T follicular helper cell (primary cell): ENCODE results near the gene CKB.
A peak's percentile ranks its signal among the peaks of the same experiment; 100 is the strongest.
"Not testable (repeated sequence)": the region's sequence is repeated elsewhere in the genome, so short reads cannot be mapped to it uniquely, and the experiment has no call there.

Experiments
- DNase-seq: peaks from one replicate; pipeline ENCODE4 v3.0.0-alpha.2; 2020; ENCODE audit warnings: low read depth

CKB gene

GRCh38 chr14:103512180-103512579 lies 10.4 kb downstream of the CKB start:
- DNase-seq: not testable (repeated sequence)

GRCh38 chr14:103510724-103511693 lies 11.6 kb downstream of the CKB start:
- DNase-seq: no peak

- DNase-seq: no peak
Observed at GRCh38 chr14:103509864-103510723, 12.5 kb downstream of the CKB start.

GRCh38 chr14:103508521-103509329 lies 13.9 kb downstream of the CKB start:
- DNase-seq: no peak

GRCh38 chr14:103507751-103508150 lies 14.9 kb downstream of the CKB start:
- DNase-seq: no peak

DNA sequence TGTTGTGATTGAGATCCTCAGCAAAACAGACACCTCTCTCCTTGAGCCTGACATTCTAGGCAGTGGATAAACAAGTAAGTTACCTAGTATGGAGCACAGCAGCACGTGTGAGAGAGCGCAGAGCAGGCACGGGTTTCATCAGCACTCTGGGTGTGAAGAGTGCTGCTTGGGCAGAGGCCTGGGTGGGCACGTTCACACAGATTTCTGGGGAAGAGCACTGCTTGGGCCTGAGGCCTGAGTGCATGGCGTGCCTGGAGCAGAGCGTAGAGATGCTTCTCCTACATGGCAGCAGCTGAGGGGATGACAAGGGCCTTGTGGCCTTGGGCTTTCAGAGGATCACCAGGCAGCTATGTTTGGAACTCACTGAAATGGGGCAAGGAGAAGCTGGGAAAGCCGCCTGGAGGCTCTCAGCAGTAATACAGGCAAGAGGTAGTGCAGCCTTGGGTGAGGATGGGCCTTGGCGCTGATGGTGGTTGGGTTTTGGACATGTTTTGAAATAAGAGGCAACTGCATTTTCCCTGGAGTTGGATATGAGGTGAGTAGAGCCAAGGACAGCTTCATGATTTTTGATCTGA lies 17.6 kb downstream of the CKB start:
- no peak for DNase-seq

DNA sequence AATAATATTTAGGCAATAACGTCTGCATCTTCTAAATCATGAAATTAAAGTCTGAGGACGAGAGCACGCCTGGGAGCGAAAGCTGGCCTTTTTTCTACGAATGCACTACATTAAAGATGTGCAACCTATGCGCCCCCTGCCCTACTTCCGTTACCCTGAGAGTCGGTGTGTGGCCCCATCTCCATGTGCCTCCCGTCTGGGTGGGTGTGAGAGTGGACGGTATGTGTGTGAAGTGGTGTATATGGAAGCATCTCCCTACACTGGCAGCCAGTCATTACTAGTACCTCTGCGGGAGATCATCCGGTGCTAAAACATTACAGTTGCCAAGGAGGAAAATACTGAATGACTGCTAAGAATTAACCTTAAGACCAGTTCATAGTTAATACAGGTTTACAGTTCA lies 19.3 kb downstream of the CKB start:
- DNase-seq: no peak

- no peak for DNase-seq
Observed at GRCh38 chr14:103502877-103503276, 19.8 kb downstream of the CKB start.

- DNase-seq: no peak
Observed at GRCh38 chr14:103501921-103502669, 20.5 kb downstream of the CKB start.

- DNase-seq: no peak
Observed at GRCh38 chr14:103501041-103501870, 21.4 kb downstream of the CKB start.

- peak; percentile 69 for DNase-seq
Observed at GRCh38 chr14:103500148-103500990, 22.3 kb downstream of the CKB start.

DNA sequence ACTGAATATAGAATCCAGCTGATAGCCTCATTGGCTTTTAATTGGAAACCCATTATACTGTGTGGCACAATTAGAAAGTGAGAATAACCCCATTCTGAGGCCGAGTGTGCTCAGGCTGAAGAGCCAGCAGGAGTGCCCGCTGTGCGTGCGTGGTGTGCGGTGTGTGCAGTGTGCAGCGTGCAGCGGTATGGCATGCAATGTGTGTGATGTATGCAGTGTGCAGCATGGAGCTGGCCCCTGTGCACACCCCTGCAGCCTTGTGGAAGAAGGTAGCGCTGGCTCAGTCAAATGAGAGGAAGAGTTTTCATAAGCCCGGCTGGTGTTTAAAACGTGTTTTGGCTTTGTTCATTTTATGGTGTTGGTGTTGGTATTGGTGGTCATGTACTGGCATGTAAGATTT lies 22.9 kb downstream of the CKB start:
- no peak for DNase-seq

- DNase-seq: no peak
Observed at GRCh38 chr14:103496776-103497175, 25.9 kb downstream of the CKB start.

DNA sequence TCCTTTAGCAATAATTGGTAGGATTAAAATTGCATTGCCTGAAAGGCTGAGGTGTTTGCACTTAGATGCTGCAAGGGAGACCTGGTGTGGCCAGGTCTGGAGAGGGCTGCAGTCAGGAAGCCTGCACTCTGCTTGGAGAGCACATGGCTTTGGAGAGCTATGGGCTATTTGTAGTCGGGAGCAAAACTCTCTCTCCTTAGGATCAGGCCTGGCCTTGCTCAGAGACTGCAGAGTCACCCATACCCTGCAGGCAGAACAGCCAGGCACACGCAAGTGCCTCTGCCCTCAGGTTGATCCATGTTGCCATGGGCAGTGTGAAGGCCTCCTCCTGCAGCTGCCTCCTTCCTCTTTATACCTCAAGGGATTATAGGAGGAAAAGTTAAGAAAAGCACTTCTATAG lies 26.8 kb downstream of the CKB start:
- no peak for DNase-seq

GRCh38 chr14:103492156-103492925 lies 30.3 kb downstream of the CKB start:
- DNase-seq: no peak

GRCh38 chr14:103491691-103492090 lies 30.9 kb downstream of the CKB start:
- no peak for DNase-seq

DNA sequence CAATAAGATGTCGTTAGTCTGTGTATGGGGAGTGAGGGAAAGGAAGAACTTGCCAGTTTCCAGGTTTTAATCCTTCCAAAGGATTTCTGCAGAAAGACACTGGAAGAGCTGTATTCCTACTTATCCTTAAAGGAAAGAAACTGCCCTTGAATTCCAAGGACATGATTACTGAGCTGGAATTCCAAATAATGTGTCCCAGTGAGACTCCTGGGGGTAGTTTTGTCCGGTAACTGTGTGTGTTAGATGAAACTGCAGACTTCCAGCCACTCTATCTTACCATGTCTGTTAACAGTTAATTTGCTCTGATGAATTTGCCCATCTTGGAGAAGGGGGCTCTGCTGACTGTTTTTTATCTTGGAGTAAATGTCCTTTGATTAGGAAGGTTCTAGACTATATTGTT lies 33.0 kb downstream of the CKB start:
- no peak for DNase-seq

GRCh38 chr14:103488960-103489359 lies 33.7 kb downstream of the CKB start:
- no peak for DNase-seq
